Stimulated activated naive CD8-positive, alpha-beta T cell treated with anti-CD3 and anti-CD28 coated beads, Interleukin-15, amount 100 ng/mL, for 72 hours (primary cell): Measurements from ENCODE around the gene ZNF764.
"Not testable (repeated sequence)": the region's sequence is repeated elsewhere in the genome, so short reads cannot be mapped to it uniquely, and the experiment has no call there.

ENCODE experiments used
- ATAC-seq: fragments of 150-1000 bp; cut with Tn5 transposase; 2 replicates; pipeline ENCODE4 v1.10.0; 2021; ENCODE audit warnings: mild to moderate bottlenecking, moderate library complexity
- DNase-seq, 2 donors: peaks; one replicate each; pipeline ENCODE4 v3.0.0; 2021 to 2022
- H3K27ac Mint-ChIP-seq, 2 donors: one replicate each; pipeline ENCODE4 v1.8.0; 2022; ENCODE audit warnings: mild to moderate bottlenecking in 2 of 2, mixed read lengths in 2 of 2, moderate library complexity in 2 of 2
- H3K27me3 Mint-ChIP-seq: one replicate; pipeline ENCODE4 v1.8.0; 2022; ENCODE audit warnings: mixed read lengths
- H3K4me1 Mint-ChIP-seq: one replicate; pipeline ENCODE4 v1.8.0; 2022; ENCODE audit warnings: mild to moderate bottlenecking, mixed read lengths
- H3K4me3 Mint-ChIP-seq, 2 donors: one replicate each; pipeline ENCODE4 v1.8.0; 2022; ENCODE audit warnings: mild to moderate bottlenecking in 2 of 2, mixed read lengths in 2 of 2, moderate library complexity in 1 of 2
- H3K9me3 Mint-ChIP-seq, 2 donors: one replicate each; pipeline ENCODE4 v1.8.0; 2022; ENCODE audit warnings: mixed read lengths in 2 of 2

ZNF764 gene

GRCh38 chr16:30540916-30541464 lies 17.2 kb downstream of the ZNF764 start:
- H3K9me3 Mint-ChIP-seq, H3K27me3 Mint-ChIP-seq, H3K27ac Mint-ChIP-seq, ATAC-seq, DNase-seq, H3K4me3 Mint-ChIP-seq: not testable (repeated sequence)
- H3K4me1 Mint-ChIP-seq = peaks cover 39% of the 10 kb centered on the region

DNA sequence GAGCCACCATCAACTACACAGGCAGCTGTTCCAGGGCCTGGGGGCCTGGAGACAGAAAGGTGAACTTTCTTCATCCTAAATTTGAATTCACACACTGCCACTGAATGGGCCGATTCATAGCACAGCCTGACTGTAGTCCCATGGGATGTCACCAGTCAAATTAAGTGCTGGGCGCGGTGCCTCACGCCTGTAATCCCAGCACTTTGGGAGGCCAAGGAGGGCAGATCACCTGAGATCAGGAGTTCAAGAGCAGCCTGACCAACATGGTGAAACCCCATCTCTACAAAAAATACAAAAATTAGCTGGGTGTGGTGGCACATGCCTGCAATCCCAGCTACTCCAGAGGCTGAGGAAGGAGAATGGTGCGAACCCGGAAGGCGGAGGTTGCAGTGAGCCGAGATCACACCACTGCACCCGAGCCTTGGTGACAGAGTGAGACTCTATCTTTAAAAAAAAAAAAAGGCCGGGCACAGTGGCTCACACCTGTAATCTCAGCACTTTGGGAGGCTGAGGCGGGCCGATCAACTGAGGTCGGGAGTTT lies 18.1 kb downstream of the ZNF764 start:
- not testable (repeated sequence) for H3K27me3 Mint-ChIP-seq, DNase-seq, H3K27ac Mint-ChIP-seq, ATAC-seq, H3K9me3 Mint-ChIP-seq, H3K4me3 Mint-ChIP-seq
- H3K4me1 Mint-ChIP-seq = peaks cover 38% of the 10 kb centered on the region

GRCh38 chr16:30539000-30539964 lies 18.9 kb downstream of the ZNF764 start:
- H3K4me3 Mint-ChIP-seq = no peak overlapping the region
- H3K9me3 Mint-ChIP-seq = no peaks in the 10 kb centered on the region
- ATAC-seq (no peak), DNase-seq (no peak)
- H3K27ac Mint-ChIP-seq = no peak overlapping the region
- peaks cover 38% of the 10 kb centered on the region for H3K4me1 Mint-ChIP-seq
- H3K27me3 Mint-ChIP-seq = no peaks in the 10 kb centered on the region

DNA sequence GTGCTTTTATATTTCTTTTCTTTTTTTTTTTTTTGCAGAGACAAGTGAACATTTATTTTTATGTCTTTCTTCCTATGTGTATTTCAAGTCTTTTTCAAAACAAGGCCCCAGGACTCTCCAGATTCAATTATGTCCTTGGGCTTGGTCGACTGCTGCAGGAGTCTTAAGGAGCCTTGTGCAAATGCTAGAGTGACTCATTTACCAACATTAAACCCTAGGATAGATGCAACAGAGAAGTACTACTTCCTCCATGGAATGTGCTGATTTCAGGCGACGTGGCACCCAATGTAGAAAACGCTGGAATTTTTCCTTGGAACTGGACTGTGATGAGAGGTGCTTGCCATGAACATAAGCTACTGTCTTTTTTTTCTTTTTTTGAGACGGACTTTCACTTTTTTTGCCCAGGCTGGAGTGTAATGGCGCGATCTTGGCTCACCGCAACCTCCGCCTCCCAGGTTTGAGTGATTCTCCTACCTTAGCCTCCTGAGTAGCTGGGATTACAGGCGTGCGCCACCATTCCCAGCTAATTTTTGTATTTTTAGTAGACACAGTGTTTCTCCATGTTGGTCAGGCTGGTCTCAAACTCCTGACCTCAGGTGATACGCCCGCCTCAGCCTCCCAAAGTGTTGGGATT lies 21.7 kb downstream of the ZNF764 start:
- H3K9me3 Mint-ChIP-seq, H3K27me3 Mint-ChIP-seq, DNase-seq, ATAC-seq: not testable (repeated sequence)
- Mint-ChIP-seq H3K27ac (peak overlapping the region; percentile 99 to 100), H3K4me1 (peaks cover 56% of the 10 kb centered on the region), H3K4me3 (peak overlapping the region; percentile 92 to 96)

DNA sequence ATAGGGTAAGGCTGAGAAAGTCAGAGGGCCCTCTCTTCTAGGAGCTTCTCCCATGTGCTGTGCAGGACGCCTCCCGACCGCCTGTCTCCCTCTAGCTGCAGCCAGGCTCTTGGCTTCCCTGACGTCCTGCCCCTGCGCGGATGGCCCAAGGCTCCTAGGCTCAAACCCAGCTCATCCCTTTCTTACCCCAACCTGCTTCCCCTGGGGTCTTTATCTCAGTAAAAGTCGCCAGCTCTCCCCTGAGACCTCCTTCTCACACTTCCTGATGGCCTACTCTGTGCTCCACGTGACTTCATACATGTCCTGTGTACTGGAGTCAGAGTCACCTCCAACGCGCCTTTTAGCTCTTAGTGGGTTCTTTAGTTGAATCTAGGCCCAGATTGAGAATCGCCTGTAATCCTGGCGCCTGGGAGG lies 22.4 kb downstream of the ZNF764 start:
- ATAC-seq (peak; percentile 81), DNase-seq (peak; percentile 54 to 79)
- no peaks in the 10 kb centered on the region for H3K9me3 Mint-ChIP-seq
- H3K4me3 Mint-ChIP-seq = peak overlapping the region; percentile 92 to 96
- H3K4me1 Mint-ChIP-seq = peaks cover 62% of the 10 kb centered on the region
- peak overlapping the region; percentile 99 to 100 for H3K27ac Mint-ChIP-seq
- H3K27me3 Mint-ChIP-seq = no peaks in the 10 kb centered on the region

DNA sequence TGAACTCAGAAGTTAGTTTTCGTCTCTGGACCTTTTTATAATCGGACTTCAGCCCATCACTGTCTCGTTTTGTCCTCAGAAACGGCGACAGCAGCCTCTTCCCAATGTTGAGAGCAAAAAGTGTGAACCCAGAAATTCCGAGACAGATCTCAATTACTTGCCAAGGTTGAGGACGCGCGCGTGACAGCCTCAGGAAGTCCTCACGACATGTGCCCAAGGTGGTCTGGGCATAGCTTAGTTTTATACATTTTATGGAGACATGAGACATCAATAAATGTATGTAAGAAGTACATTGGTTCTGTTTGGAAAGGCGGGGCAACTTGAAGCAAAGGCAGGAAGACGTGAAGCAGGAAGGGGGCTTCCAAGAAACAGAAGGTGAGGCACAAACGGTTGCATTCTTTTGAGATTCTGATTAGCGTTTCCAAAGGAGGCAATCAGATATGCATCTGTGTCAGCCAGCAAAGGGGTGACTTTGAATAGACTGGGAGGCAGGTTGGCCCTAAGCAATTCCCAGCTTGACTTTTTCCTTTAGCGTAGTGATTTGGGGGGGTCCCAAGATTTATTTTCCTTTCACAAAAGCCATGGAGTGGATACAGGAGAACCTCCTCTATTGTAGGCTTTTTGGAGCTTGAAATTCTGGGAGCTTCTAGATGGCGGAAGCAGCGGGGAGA lies 22.9 kb downstream of the ZNF764 start:
- H3K27ac Mint-ChIP-seq = peak overlapping the region; percentile 99 to 100
- no peaks in the 10 kb centered on the region for H3K9me3 Mint-ChIP-seq
- H3K4me1 Mint-ChIP-seq = peaks cover 67% of the 10 kb centered on the region
- DNase-seq (no peak), ATAC-seq (peak; percentile 36)
- H3K4me3 Mint-ChIP-seq = peak overlapping the region; percentile 92 to 96
- H3K27me3 Mint-ChIP-seq = no peaks in the 10 kb centered on the region

GRCh38 chr16:30534368-30535105 lies 23.6 kb downstream of the ZNF764 start, which contains the start of gene ZNF747:
TSS of gene ZNF747 (minus strand) at chr16:30534858. CDS start at chr16:30534679, 179 bp downstream.
- H3K9me3 Mint-ChIP-seq = no peaks in the 10 kb centered on the region
- DNase-seq (peak; percentile 88 to 93), ATAC-seq (peak; percentile 86)
- no peaks in the 10 kb centered on the region for H3K27me3 Mint-ChIP-seq
- H3K4me3 Mint-ChIP-seq = peak within 1 kb of the TSS; percentile 92 to 96
- H3K27ac Mint-ChIP-seq = peak within 1 kb of the TSS; percentile 99 to 100
- H3K4me1 Mint-ChIP-seq = peaks cover 74% of the 10 kb centered on the region

- Mint-ChIP-seq H3K27me3 (no peaks in the 10 kb centered on the region), H3K4me3 (peak overlapping the region; percentile 92 to 96), H3K4me1 (peaks cover 69% of the 10 kb centered on the region), H3K9me3 (no peaks in the 10 kb centered on the region), H3K27ac (peak overlapping the region; percentile 96 to 99)
- DNase-seq (peak in 1 of 2 donors; percentile 16), ATAC-seq (peak; percentile 2)
Observed at GRCh38 chr16:30533748-30534367, 24.3 kb downstream of the ZNF764 start.

DNA sequence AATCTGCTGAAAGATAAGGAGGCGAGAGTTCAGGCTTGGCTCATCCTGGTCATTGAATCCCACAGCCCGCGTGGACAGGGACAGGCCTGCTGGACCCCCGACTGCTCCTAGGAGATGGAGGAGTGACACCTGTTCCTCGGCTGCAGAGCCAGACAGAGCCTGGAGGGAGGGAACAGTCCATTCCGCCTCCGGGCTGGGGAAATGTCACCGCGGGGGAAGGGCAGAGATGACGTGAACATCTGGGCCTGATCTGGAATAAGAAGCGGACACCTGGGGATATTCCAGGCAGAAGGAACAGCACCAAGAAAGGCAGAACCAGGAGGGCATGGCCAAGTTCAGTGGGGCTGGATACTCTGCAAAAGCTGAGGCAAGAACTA lies 25.0 kb downstream of the ZNF764 start:
- ATAC-seq = no peak
- H3K9me3 Mint-ChIP-seq = no peaks in the 10 kb centered on the region
- peak overlapping the region; percentile 92 to 96 for H3K4me3 Mint-ChIP-seq
- DNase-seq = no peak
- peak overlapping the region; percentile 54 to 89 for H3K27ac Mint-ChIP-seq
- no peaks in the 10 kb centered on the region for H3K27me3 Mint-ChIP-seq
- H3K4me1 Mint-ChIP-seq = peaks cover 63% of the 10 kb centered on the region

DNA sequence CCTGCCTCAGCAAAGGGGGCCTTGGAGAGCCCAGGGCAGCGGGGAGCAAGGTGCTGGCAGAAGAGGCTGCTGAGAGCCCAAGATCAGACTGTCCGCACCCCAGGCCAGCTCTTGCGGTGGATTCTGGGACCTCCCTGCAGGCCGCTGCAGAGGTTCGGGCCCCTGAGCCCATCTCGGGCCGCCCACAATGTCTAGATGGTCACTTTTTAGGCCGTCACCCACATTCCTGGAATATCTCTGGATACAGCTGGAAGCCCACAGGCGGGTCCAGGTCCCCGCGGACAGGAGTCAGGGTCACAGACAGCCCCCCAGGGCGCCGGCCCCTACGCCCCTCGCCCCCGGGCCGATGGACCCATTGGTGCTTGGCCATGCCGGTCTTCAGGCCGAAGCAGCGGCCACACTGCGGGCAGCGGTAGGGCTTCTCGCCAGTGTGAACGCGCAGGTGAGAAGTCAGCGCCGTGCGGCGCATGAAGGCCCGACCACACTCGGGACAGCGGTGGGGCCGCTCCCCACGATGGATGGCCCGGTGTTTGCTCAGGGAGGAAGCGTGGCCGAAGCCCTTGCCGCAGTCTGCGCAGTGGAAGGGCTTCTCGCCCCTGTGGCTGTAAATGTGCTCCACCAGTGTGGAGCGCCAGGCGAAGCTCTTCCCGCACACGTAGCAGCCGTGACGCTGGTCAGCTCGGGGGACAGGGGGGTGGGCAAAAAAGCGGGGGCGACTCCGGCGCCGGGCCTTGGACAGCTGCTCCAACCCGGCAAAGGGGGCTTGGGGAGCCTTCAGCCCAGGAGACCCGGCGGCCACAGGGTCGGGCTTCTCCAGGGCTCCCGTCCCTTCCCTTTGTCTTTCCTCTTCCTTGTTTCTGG lies 25.7 kb downstream of the ZNF764 start:
- peak overlapping the region; percentile 92 to 96 for H3K4me3 Mint-ChIP-seq
- H3K27me3 Mint-ChIP-seq = no peaks in the 10 kb centered on the region
- H3K27ac Mint-ChIP-seq = peak overlapping the region in 1 of 2 donors; percentile 54
- peaks cover 63% of the 10 kb centered on the region for H3K4me1 Mint-ChIP-seq
- no peak for ATAC-seq
- H3K9me3 Mint-ChIP-seq = no peaks in the 10 kb centered on the region
- DNase-seq = no peak

DNA sequence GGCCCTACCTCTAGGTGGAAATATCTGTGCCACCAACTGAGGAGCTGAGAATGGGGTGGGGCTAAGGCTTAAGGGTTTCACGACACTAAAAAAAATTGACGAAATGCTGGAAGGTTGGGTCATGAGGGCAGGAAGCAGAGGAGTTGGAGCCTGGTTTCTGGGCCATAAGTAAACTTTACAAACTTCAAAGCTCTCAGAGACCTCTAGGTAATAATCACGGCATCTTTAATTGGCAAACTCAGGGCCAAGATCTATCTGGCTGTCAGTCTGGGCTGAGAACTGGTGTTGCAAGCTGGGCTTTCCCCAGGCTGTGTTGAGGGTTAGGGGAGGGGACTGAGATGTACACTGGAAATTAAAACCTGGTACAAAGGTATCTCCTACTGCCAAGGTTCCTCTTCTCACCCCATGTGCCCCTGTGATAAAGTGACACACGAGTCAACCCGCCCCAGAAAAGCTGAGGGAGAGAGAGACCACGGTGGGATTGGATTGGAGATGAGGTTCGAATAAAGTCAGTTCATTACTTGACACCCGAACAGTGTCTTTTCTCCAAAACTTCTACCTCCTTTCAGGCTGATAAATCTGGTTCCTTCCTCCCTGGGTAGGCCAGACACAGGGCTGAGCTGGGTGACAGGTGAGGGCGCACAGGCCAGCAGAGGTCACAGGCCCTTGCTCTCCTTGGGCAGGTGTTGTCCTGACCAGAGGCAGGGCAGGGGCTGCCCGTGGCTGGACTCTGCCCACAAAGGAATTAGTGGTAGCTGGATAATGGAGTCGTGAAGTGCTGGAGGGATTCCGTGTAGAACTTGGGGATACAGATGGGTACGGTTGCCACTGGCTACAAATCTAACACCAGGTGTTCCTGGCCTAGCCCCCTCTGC lies 27.8 kb downstream of the ZNF764 start:
- H3K27ac Mint-ChIP-seq = peak overlapping the region in 1 of 2 donors; percentile 78
- no peak overlapping the region for H3K4me3 Mint-ChIP-seq
- no peaks in the 10 kb centered on the region for H3K27me3 Mint-ChIP-seq
- H3K4me1 Mint-ChIP-seq = peaks cover 55% of the 10 kb centered on the region
- ATAC-seq = no peak
- H3K9me3 Mint-ChIP-seq = no peaks in the 10 kb centered on the region
- DNase-seq = no peak

GRCh38 chr16:30528799-30529457 lies 29.2 kb downstream of the ZNF764 start:
- Mint-ChIP-seq H3K4me3 (no peak overlapping the region), H3K27ac (peak overlapping the region in 1 of 2 donors; percentile 44), H3K4me1 (peaks cover 66% of the 10 kb centered on the region), H3K27me3 (no peaks in the 10 kb centered on the region), H3K9me3 (no peaks in the 10 kb centered on the region)
- no peak for ATAC-seq
- DNase-seq = no peak
